ENCODE results near the gene MDM2. TPM values are rescaled to one million over a fixed set of nuclear protein-coding genes. Genes with fewer than 3 reads are reported as not detected.

Gene MDM2
- total RNA-seq, 1 experiment from 2014 or later = 207 TPM

- DNase-seq (ENCODE audit: low spot score) = no peak
- Mint-ChIP-seq H3K4me1 (peaks cover 24% of the 10 kb centered on the region), H3K4me3 (no peak overlapping the region), H3K9me3 (no peaks in the 10 kb centered on the region), H3K27me3 (ENCODE audit: low read depth) (no peaks in the 10 kb centered on the region), H3K27ac (no peak overlapping the region), H3K36me3 (peaks cover 60% of the 10 kb centered on the region)
- ChIA-PET POLR2A (no interaction called here), CTCF (interaction anchor here (0.8 kb wide), 1 partner anchor 233 kb away, joined by 4 read pairs; no protein-coding TSS in a partner anchor)
- ATAC-seq = no peak
- TF ChIP-seq ESRRA (CRISPR knock-in tag; IDR thresholded peaks at IDR 0.05; ENCODE audit: borderline replicate concordance) (no peak), ZSCAN18 (CRISPR knock-in tag; IDR thresholded peaks at IDR 0.05) (no peak), ZNF263 (CRISPR knock-in tag; IDR thresholded peaks at IDR 0.05; ENCODE audit: low read depth) (no peak), RORB (CRISPR knock-in tag; IDR thresholded peaks at IDR 0.05) (no peak), ELF4 (CRISPR knock-in tag; IDR thresholded peaks at IDR 0.05; ENCODE audit: low read depth) (no peak), OVOL2 (CRISPR knock-in tag; IDR thresholded peaks at IDR 0.05; ENCODE audit: borderline replicate concordance) (no peak), ZNF121 (CRISPR knock-in tag; IDR thresholded peaks at IDR 0.05) (no peak), GRHL2 (CRISPR knock-in tag; IDR thresholded peaks at IDR 0.05; ENCODE audit: insufficient replicate concordance, severe bottlenecking) (no peak), NR2C2 (CRISPR knock-in tag; IDR thresholded peaks at IDR 0.05) (no peak), ZNF396 (CRISPR knock-in tag; IDR thresholded peaks at IDR 0.05; ENCODE audit: borderline replicate concordance) (no peak)
- TF ChIP-seq, protein P1, sequence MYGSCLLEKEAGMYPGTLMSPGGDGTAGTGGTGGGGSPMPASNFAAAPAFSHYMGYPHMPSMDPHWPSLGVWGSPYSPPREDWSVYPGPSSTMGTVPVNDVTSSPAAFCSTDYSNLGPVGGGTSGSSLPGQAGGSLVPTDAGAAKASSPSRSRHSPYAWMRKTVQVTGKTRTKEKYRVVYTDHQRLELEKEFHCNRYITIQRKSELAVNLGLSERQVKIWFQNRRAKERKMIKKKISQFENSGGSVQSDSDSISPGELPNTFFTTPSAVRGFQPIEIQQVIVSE (CRISPR knock-in tag; IDR thresholded peaks at IDR 0.05; ENCODE audit: borderline replicate concordance) = no peak
- TF ChIP-seq, protein P2, sequence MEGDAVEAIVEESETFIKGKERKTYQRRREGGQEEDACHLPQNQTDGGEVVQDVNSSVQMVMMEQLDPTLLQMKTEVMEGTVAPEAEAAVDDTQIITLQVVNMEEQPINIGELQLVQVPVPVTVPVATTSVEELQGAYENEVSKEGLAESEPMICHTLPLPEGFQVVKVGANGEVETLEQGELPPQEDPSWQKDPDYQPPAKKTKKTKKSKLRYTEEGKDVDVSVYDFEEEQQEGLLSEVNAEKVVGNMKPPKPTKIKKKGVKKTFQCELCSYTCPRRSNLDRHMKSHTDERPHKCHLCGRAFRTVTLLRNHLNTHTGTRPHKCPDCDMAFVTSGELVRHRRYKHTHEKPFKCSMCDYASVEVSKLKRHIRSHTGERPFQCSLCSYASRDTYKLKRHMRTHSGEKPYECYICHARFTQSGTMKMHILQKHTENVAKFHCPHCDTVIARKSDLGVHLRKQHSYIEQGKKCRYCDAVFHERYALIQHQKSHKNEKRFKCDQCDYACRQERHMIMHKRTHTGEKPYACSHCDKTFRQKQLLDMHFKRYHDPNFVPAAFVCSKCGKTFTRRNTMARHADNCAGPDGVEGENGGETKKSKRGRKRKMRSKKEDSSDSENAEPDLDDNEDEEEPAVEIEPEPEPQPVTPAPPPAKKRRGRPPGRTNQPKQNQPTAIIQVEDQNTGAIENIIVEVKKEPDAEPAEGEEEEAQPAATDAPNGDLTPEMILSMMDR (IDR thresholded peaks at IDR 0.05) = no peak
- TF ChIP-seq, protein P3, sequence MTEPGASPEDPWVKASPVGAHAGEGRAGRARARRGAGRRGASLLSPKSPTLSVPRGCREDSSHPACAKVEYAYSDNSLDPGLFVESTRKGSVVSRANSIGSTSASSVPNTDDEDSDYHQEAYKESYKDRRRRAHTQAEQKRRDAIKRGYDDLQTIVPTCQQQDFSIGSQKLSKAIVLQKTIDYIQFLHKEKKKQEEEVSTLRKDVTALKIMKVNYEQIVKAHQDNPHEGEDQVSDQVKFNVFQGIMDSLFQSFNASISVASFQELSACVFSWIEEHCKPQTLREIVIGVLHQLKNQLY (CRISPR knock-in tag; IDR thresholded peaks at IDR 0.05) = no peak
Observed at GRCh38 chr12:68833508-68833907, 25.5 kb downstream of the MDM2 start.

DNA sequence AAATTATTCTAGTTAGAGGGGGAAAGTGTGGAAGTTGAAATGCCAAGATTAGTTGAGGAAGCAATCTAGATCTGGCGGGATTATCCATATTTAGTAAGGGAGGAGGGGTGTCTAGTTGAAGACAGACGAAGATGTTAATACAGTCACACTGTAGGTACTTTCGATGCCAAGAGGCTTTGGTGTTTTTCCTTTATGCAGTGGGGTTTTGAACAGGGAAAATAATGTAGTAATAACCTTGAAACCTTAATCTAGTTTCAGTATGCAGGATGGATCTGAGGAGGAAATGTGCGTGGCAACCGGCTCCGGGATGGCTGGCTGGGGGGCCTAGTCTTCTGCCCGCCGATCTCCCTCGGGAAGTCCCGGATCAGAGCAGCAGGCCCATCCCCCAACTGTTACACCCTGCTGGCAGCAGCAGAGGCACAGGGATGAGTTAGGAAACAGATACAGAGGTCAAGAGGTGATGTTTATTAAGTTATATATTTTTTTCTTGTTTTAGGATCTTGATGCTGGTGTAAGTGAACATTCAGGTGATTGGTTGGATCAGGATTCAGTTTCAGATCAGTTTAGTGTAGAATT is 27.4 kb downstream of the MDM2 start:
- H3K9me3 Mint-ChIP-seq = no peaks in the 10 kb centered on the region
- ChIA-PET CTCF (no interaction called here), POLR2A (no interaction called here)
- no peaks in the 10 kb centered on the region for H3K27me3 Mint-ChIP-seq (ENCODE audit: low read depth)
- no peak overlapping the region for H3K27ac Mint-ChIP-seq
- H3K4me1 Mint-ChIP-seq = peaks cover 19% of the 10 kb centered on the region
- H3K4me3 Mint-ChIP-seq = no peak overlapping the region
- ATAC-seq = no peak
- H3K36me3 Mint-ChIP-seq = peaks cover 65% of the 10 kb centered on the region
- DNase-seq (ENCODE audit: low spot score) = no peak
- TF ChIP-seq ATF2 (CRISPR knock-in tag; IDR thresholded peaks at IDR 0.05; ENCODE audit: borderline replicate concordance, low read depth) = no peak
- no peak for TF ChIP-seq PRDM15 (CRISPR knock-in tag; IDR thresholded peaks at IDR 0.05)
- no peak for TF ChIP-seq FOXK1 (CRISPR knock-in tag; IDR thresholded peaks at IDR 0.05)
- TF ChIP-seq FOXP1 (CRISPR knock-in tag; IDR thresholded peaks at IDR 0.05; ENCODE audit: borderline replicate concordance) = no peak
- TF ChIP-seq FOXJ3 (CRISPR knock-in tag; IDR thresholded peaks at IDR 0.05; ENCODE audit: borderline replicate concordance) = no peak
- TF ChIP-seq, protein P2 (IDR thresholded peaks at IDR 0.05) = no peak
- TF ChIP-seq ZSCAN18 (CRISPR knock-in tag; IDR thresholded peaks at IDR 0.05) = no peak
- no peak for TF ChIP-seq ELF4 (CRISPR knock-in tag; IDR thresholded peaks at IDR 0.05; ENCODE audit: low read depth)
- TF ChIP-seq JAZF1 (CRISPR knock-in tag; IDR thresholded peaks at IDR 0.05) = no peak
- TF ChIP-seq ZNF423 (CRISPR knock-in tag; IDR thresholded peaks at IDR 0.05) = no peak
- TF ChIP-seq ZNF263 (CRISPR knock-in tag; IDR thresholded peaks at IDR 0.05; ENCODE audit: low read depth) = no peak
